Activated T-helper 1 cell treated with Interleukin-2 at 50 U/mL for 16 hours (primary cell): Measurements from ENCODE around the gene ZNF628.

Experiments used
- DNase-seq: peaks from one replicate; pipeline ENCODE4 v3.0.0-alpha.2; 2020; ENCODE audit warnings: low read depth

Gene ZNF628

DNA sequence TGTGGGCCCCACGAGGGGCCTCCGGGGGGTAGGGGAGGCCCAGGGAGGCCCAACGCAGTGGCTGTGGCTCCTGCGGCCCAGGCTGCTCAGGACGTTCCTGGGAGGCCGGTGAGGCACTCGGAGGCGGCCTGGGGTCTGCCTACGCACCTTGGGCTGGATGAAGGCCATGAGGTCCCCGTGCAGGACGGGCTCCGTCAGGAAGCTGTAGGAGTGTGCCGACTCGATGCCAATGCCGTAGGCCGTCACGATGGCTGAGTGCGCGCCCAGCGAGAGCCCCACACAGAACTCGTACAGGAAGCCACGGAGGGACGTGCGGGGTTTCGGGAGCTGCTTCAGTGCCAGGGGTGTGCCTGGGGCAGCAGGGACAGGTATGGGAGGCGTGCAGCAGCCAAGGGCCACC is 54.6 kb downstream of the ZNF628 start:
- no peak for DNase-seq
